IMR-90 (cell line): ENCODE measurements around the gene PPFIA2. TPM values are rescaled to one million over a fixed set of nuclear protein-coding genes. Genes with fewer than 3 reads are reported as not detected.

Experiments
- ATAC-seq: fragments of 200-7000 bp; cut with Tn5 transposase; 2 replicates; pipeline ENCODE4 v1.9.1; 2020; ENCODE audit warnings: low read depth, mild to moderate bottlenecking, moderate library complexity
- BruUV-seq: library from RNA; stranded (reverse); fragments of 400-500 nt; replicated peaks from 2 replicates; lab custom pipeline; 2021; lab: Mats Ljungman, UMichigan
- CTCF ChIA-PET: fragments of 300-600 bp; formaldehyde crosslinking; extraction: SDS; loops from one replicate; lab custom pipeline; 2021; ENCODE audit warnings: antibody characterized with exemption; lab: Yijun Ruan, JAX
- POLR2A ChIA-PET: fragments of 300-600 bp; sonication (Branson Sonifier 250); formaldehyde crosslinking; loops from one replicate; lab custom pipeline; 2022; ENCODE audit warnings: antibody characterized with exemption; ENCODE audit not compliant: unreplicated experiment; lab: Charles Lee
- DNase-seq: peaks from one replicate; pipeline ENCODE4 v3.0.0; 2013
- H2AFZ ChIP-seq: replicated peaks from 2 replicates; pipeline ENCODE3; 2013; ENCODE audit warnings: low read length, mild to moderate bottlenecking; ENCODE audit not compliant: poor library complexity
- H2AK5ac ChIP-seq: 2 replicates; pipeline ENCODE4 v1.6.1; 2013; ENCODE audit warnings: low read depth, low read length, inconsistent platforms
- H2AK9ac ChIP-seq: replicated peaks from 2 replicates; pipeline ENCODE3; 2013; ENCODE audit warnings: mild to moderate bottlenecking, low read depth, low read length, moderate library complexity; ENCODE audit not compliant: poor library complexity
- H2BK120ac ChIP-seq: 2 replicates; pipeline ENCODE4 v1.6.1; 2013; ENCODE audit warnings: low read depth, low read length, inconsistent platforms
- H2BK15ac ChIP-seq: 3 replicates; pipeline ENCODE4 v1.6.1; 2013; ENCODE audit warnings: low read depth, low read length, inconsistent platforms
- H2BK20ac ChIP-seq: 2 replicates; pipeline ENCODE4 v1.6.1; 2013; ENCODE audit warnings: low read depth, mild to moderate bottlenecking, inconsistent platforms, low read length, moderate library complexity
- H2BK5ac ChIP-seq: 2 replicates; pipeline ENCODE4 v1.6.1; 2013; ENCODE audit warnings: mild to moderate bottlenecking, low read depth, low read length, inconsistent platforms; ENCODE audit not compliant: poor library complexity, severe bottlenecking
- H3K14ac ChIP-seq: replicated peaks from 2 replicates; pipeline ENCODE4 v1.6.1; 2013; ENCODE audit warnings: low read depth, low read length, inconsistent platforms
- H3K18ac ChIP-seq: 2 replicates; pipeline ENCODE4 v1.6.1; 2013; ENCODE audit warnings: low read depth, low read length, control low read depth
- H3K23ac ChIP-seq: 2 replicates; pipeline ENCODE4 v1.6.1; 2013; ENCODE audit warnings: low read depth, low read length, inconsistent platforms
- H3K27ac ChIP-seq: 2 replicates; pipeline ENCODE4 v1.5.1; 2013; ENCODE audit warnings: mild to moderate bottlenecking, control low read depth, low read length; ENCODE audit not compliant: insufficient read depth
- H3K27me3 ChIP-seq: 2 replicates; pipeline ENCODE4 v1.6.1; 2013; ENCODE audit warnings: low read length; ENCODE audit not compliant: control insufficient read depth, insufficient read depth
- H3K36me3 ChIP-seq: 2 replicates; pipeline ENCODE4 v1.6.1; 2013; ENCODE audit warnings: low read length, mixed read lengths; ENCODE audit not compliant: control insufficient read depth, insufficient read depth
- H3K4ac ChIP-seq: 2 replicates; pipeline ENCODE4 v1.6.1; 2013; ENCODE audit warnings: low read depth, low read length, inconsistent platforms
- H3K4me1 ChIP-seq: 2 replicates; pipeline ENCODE4 v1.6.1; 2013; ENCODE audit warnings: low read length, mixed read lengths; ENCODE audit not compliant: control insufficient read depth, insufficient read depth
- H3K4me2 ChIP-seq: 2 replicates; pipeline ENCODE4 v1.6.1; 2013; ENCODE audit warnings: low read depth, mild to moderate bottlenecking, control low read depth, low read length, moderate library complexity
- H3K4me3 ChIP-seq: 2 replicates; pipeline ENCODE4 v1.5.1; 2013; ENCODE audit warnings: low read depth, mild to moderate bottlenecking, control low read depth, low read length, moderate library complexity; ENCODE audit not compliant: insufficient read depth
- H3K56ac ChIP-seq: 2 replicates; pipeline ENCODE4 v1.6.1; 2013; ENCODE audit warnings: low read length, inconsistent platforms; ENCODE audit not compliant: insufficient read depth; ENCODE audit errors: extremely low read depth
- H3K79me1 ChIP-seq, 2 experiments: 2 replicates each; pipeline ENCODE4 v1.6.1; 2013; ENCODE audit warnings: low read length in 2 of 2, inconsistent platforms in 1 of 2, low read depth in 1 of 2
- H3K9ac ChIP-seq: 2 replicates; pipeline ENCODE4 v1.6.1; 2013; ENCODE audit warnings: low read depth, low read length, control low read depth
- H3K9me1 ChIP-seq: 2 replicates; pipeline ENCODE4 v1.6.1; 2013; ENCODE audit warnings: low read length, inconsistent platforms; ENCODE audit not compliant: insufficient read depth
- H3K9me3 ChIP-seq: 2 replicates; pipeline ENCODE4 v1.6.1; 2013; ENCODE audit warnings: low read length; ENCODE audit not compliant: control insufficient read depth, insufficient read depth
- H4K20me1 ChIP-seq: 2 replicates; pipeline ENCODE4 v1.6.1; 2013; ENCODE audit warnings: low read length, inconsistent platforms; ENCODE audit not compliant: insufficient read depth
- H4K5ac ChIP-seq: 2 replicates; pipeline ENCODE4 v1.6.1; 2013; ENCODE audit warnings: mild to moderate bottlenecking, low read depth, low read length, control low read depth
- H4K8ac ChIP-seq, 2 experiments: 2 replicates each; pipeline ENCODE4 v1.6.1; 2013; ENCODE audit warnings: low read depth in 2 of 2, low read length in 2 of 2, control low read depth in 1 of 2, inconsistent platforms in 1 of 2
- H4K91ac ChIP-seq: 2 replicates; pipeline ENCODE4 v1.6.1; 2013; ENCODE audit warnings: low read depth, low read length, inconsistent platforms; ENCODE audit not compliant: insufficient read depth
- BHLHE40 ChIP-seq: fragments of 150-350 bp; IDR thresholded peaks from 2 replicates; pipeline ENCODE4 v1.6.1; 2016; ENCODE audit warnings: mild to moderate bottlenecking, low read depth, low read length
- CHD1 ChIP-seq: IDR thresholded peaks from 2 replicates; pipeline ENCODE4 v1.6.1; 2012; ENCODE audit warnings: low read depth, low read length, improper control_type of control experiment
- FOS ChIP-seq: fragments of 150-350 bp; IDR thresholded peaks from 2 replicates; pipeline ENCODE4 v1.6.1; 2016; ENCODE audit warnings: low read depth, low read length
- MAFK ChIP-seq: IDR thresholded peaks from 2 replicates; pipeline ENCODE4 v1.6.1; 2012; ENCODE audit warnings: low read depth, low read length, improper control_type of control experiment
- MAZ ChIP-seq: IDR thresholded peaks from 2 replicates; pipeline ENCODE4 v1.6.1; 2012; ENCODE audit warnings: low read depth, mild to moderate bottlenecking, low read length, improper control_type of control experiment, moderate library complexity, borderline replicate concordance
- MXI1 ChIP-seq: IDR thresholded peaks from 2 replicates; pipeline ENCODE4 v1.6.1; 2012; ENCODE audit warnings: low read depth, mild to moderate bottlenecking, low read length, moderate library complexity, borderline replicate concordance
- NFE2L2 ChIP-seq: fragments of 150-350 bp; IDR thresholded peaks from 2 replicates; pipeline ENCODE4 v1.6.1; 2016; ENCODE audit warnings: low read depth, mild to moderate bottlenecking, low read length
- POLR2A ChIP-seq: IDR thresholded peaks from 2 replicates; pipeline ENCODE4 v1.6.1; 2012; ENCODE audit warnings: mild to moderate bottlenecking, low read depth, low read length
- RAD21 ChIP-seq: IDR thresholded peaks from 2 replicates; pipeline ENCODE4 v1.6.1; 2012; ENCODE audit warnings: low read length, improper control_type of control experiment
- RCOR1 ChIP-seq: IDR thresholded peaks from 2 replicates; pipeline ENCODE4 v1.6.1; 2012; ENCODE audit warnings: mild to moderate bottlenecking, low read length, improper control_type of control experiment; ENCODE audit not compliant: insufficient replicate concordance
- RFX5 ChIP-seq: IDR thresholded peaks from 2 replicates; pipeline ENCODE4 v1.8.0; 2012; ENCODE audit warnings: low read depth, mild to moderate bottlenecking, low read length, moderate library complexity
- SMC3 ChIP-seq: fragments of 150-350 bp; IDR thresholded peaks from 2 replicates; pipeline ENCODE4 v1.6.1; 2016; ENCODE audit warnings: low read depth, mild to moderate bottlenecking, antibody characterized with exemption, low read length, moderate library complexity
- WGBS, 2 experiments: methylation state at CpG; one replicate each; pipeline versions ENCODE4 v1.1.5 to v1.1.7; 2013; ENCODE audit warnings: missing lambda C conversion rate in 2 of 2; ENCODE audit not compliant: insufficient read length in 1 of 2; ENCODE audit errors: extremely low coverage in 2 of 2; 5-methylcytosine and 5-hydroxymethylcytosine counted together
- dilution Hi-C: fragments of 300-500 bp; cut with HindIII; formaldehyde crosslinking; loops from one replicate; pipeline ENCODE4 v1.14.3; 2018; ENCODE audit warnings: low sequenced_read_pairs; ENCODE audit not compliant: unreplicated experiment
- in situ Hi-C: fragments of 300-500 bp; cut with MboI; formaldehyde crosslinking; loops from 3 replicates; pipeline ENCODE4 v1.14.3; 2019; ENCODE audit warnings: low sequenced_read_pairs, inconsistent platforms, mixed read lengths
- intact Hi-C: fragments of 100-400 bp; cut with micrococcal nuclease; formaldehyde crosslinking; loops from 2 replicates; pipeline ENCODE4 v1.10.0; 2022
- polyA plus RNA-seq, 3 experiments: library from polyadenylated mRNA; depleted of rRNA; stranded (reverse); fragments of >200 nt; gene quantifications; 2 replicates each; pipeline ENCODE4 v1.2.3, GENCODE V29; 2012; ENCODE audit warnings: low replicate concordance in 1 of 3
- total RNA-seq: library from RNA; depleted of rRNA; stranded (reverse); fragments of >200 nt; gene quantifications from 2 replicates; pipeline ENCODE4 v1.2.3, GENCODE V29; 2012
- TF ChIP-seq, protein P1 (sequence below): fragments of 150-350 bp; IDR thresholded peaks from 2 replicates; pipeline ENCODE4 v1.6.1; 2016; ENCODE audit warnings: low read depth, mild to moderate bottlenecking, low read length, moderate library complexity, borderline replicate concordance
- TF ChIP-seq, protein P2 (sequence below): fragments of 150-350 bp; IDR thresholded peaks from 2 replicates; pipeline ENCODE4 v1.6.1; 2017; ENCODE audit warnings: mild to moderate bottlenecking, antibody characterized with exemption, low read length, low read depth
- TF ChIP-seq, protein P3 (sequence below): conservative IDR thresholded peaks from 2 replicates; pipeline ENCODE4 v1.5.1; 2012; ENCODE audit warnings: mild to moderate bottlenecking, low read depth, low read length, improper control_type of control experiment

Gene PPFIA2
- total and polyA plus RNA-seq, 2 of the 4 experiments (the other 2 are of a cell fraction), result 0.29 to 1.3 TPM

GRCh38 chr12:81639196-81639595 is 120.0 kb downstream of the PPFIA2 start:
- no peak overlapping the region for H3K4ac ChIP-seq
- dilution Hi-C loops, result no loop called here
- no peak overlapping the region for H2BK15ac ChIP-seq
- H2AFZ ChIP-seq, result no peak overlapping the region
- no peak overlapping the region for H3K4me3 ChIP-seq
- H4K20me1 ChIP-seq, result no peaks in the 10 kb centered on the region
- H3K27me3 ChIP-seq, result no peaks in the 10 kb centered on the region
- no peak overlapping the region for H4K8ac ChIP-seq
- ChIA-PET CTCF (no interaction called here), POLR2A (no interaction called here)
- H2BK120ac ChIP-seq, result no peak overlapping the region
- H3K18ac ChIP-seq, result no peak overlapping the region
- no peaks in the 10 kb centered on the region for H3K79me1 ChIP-seq
- H3K4me2 ChIP-seq, result no peak overlapping the region
- DNase-seq (no peak), ATAC-seq (no peak)
- no peak overlapping the region for H2AK5ac ChIP-seq
- TF ChIP-seq, protein P1, sequence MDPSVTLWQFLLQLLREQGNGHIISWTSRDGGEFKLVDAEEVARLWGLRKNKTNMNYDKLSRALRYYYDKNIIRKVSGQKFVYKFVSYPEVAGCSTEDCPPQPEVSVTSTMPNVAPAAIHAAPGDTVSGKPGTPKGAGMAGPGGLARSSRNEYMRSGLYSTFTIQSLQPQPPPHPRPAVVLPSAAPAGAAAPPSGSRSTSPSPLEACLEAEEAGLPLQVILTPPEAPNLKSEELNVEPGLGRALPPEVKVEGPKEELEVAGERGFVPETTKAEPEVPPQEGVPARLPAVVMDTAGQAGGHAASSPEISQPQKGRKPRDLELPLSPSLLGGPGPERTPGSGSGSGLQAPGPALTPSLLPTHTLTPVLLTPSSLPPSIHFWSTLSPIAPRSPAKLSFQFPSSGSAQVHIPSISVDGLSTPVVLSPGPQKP, result no peak
- TF ChIP-seq, protein P2, sequence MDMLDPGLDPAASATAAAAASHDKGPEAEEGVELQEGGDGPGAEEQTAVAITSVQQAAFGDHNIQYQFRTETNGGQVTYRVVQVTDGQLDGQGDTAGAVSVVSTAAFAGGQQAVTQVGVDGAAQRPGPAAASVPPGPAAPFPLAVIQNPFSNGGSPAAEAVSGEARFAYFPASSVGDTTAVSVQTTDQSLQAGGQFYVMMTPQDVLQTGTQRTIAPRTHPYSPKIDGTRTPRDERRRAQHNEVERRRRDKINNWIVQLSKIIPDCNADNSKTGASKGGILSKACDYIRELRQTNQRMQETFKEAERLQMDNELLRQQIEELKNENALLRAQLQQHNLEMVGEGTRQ, result no peak
- TF ChIP-seq RAD21 (no peak), POLR2A (no peak), SMC3 (no peak), FOS (no peak), MAFK (no peak), MXI1 (no peak), RFX5 (no peak), RCOR1 (no peak), MAZ (no peak), BHLHE40 (no peak), CHD1 (no peak), NFE2L2 (no peak)
- TF ChIP-seq, protein P3, sequence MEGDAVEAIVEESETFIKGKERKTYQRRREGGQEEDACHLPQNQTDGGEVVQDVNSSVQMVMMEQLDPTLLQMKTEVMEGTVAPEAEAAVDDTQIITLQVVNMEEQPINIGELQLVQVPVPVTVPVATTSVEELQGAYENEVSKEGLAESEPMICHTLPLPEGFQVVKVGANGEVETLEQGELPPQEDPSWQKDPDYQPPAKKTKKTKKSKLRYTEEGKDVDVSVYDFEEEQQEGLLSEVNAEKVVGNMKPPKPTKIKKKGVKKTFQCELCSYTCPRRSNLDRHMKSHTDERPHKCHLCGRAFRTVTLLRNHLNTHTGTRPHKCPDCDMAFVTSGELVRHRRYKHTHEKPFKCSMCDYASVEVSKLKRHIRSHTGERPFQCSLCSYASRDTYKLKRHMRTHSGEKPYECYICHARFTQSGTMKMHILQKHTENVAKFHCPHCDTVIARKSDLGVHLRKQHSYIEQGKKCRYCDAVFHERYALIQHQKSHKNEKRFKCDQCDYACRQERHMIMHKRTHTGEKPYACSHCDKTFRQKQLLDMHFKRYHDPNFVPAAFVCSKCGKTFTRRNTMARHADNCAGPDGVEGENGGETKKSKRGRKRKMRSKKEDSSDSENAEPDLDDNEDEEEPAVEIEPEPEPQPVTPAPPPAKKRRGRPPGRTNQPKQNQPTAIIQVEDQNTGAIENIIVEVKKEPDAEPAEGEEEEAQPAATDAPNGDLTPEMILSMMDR, result no peak
- no peak overlapping the region for H4K91ac ChIP-seq
- H3K14ac ChIP-seq, result no peak overlapping the region
- H2BK5ac ChIP-seq, result no peak overlapping the region
- H2AK9ac ChIP-seq, result no peak overlapping the region
- no TSS peak for BruUV-seq
- no peak overlapping the region for H3K56ac ChIP-seq
- no peaks in the 10 kb centered on the region for H3K4me1 ChIP-seq
- H2BK20ac ChIP-seq, result no peak overlapping the region
- no peak overlapping the region for H3K9ac ChIP-seq
- WGBS, 2 experiments, result 100% methylated on average over 1 of the region's 1 CpG; no CpG with 5 or more reads in 1 of the 2 experiments
- in situ Hi-C loops, result loop anchor here (25.0 kb wide), 1 partner anchor 698 kb away; no protein-coding TSS in a partner anchor
- no peak overlapping the region for H3K23ac ChIP-seq
- no peaks in the 10 kb centered on the region for H3K36me3 ChIP-seq
- no peaks in the 10 kb centered on the region for H3K9me1 ChIP-seq
- H3K27ac ChIP-seq, result no peak overlapping the region
- no peak overlapping the region for H4K5ac ChIP-seq
- no peaks in the 10 kb centered on the region for H3K9me3 ChIP-seq
- intact Hi-C loops, result no loop called here
